ENCODE results near the gene TRIAP1.

The TRIAP1 gene

GRCh38 chr12:120421701-120422100 lies 24.5 kb downstream of the TRIAP1 start:
- ATAC-seq (no peak), DNase-seq (ENCODE audit: low spot score in 2 of 2) (no peak)
- Mint-ChIP-seq H3K4me3 (no peak overlapping the region), H3K4me1 (peaks cover 6% of the 10 kb centered on the region), H3K27ac (no peak overlapping the region), H3K36me3 (no peaks in the 10 kb centered on the region), H3K9me3 (no peaks in the 10 kb centered on the region)

GRCh38 chr12:120417917-120418580 lies 28.1 kb downstream of the TRIAP1 start:
- no peaks in the 10 kb centered on the region for H3K9me3 Mint-ChIP-seq
- DNase-seq (ENCODE audit: low spot score in 2 of 2) (no peak), ATAC-seq (no peak)
- no peaks in the 10 kb centered on the region for H3K36me3 Mint-ChIP-seq
- H3K4me1 Mint-ChIP-seq, result peaks cover 2% of the 10 kb centered on the region
- H3K4me3 Mint-ChIP-seq, result no peak overlapping the region
- no peak overlapping the region for H3K27ac Mint-ChIP-seq

GRCh38 chr12:120416490-120417216 lies 29.5 kb downstream of the TRIAP1 start:
- Mint-ChIP-seq H3K9me3 (no peaks in the 10 kb centered on the region), H3K4me3 (no peak overlapping the region), H3K4me1 (no peaks in the 10 kb centered on the region)

GRCh38 chr12:120413901-120414695 lies 32.1 kb downstream of the TRIAP1 start:
- H3K4me3 Mint-ChIP-seq, result no peak overlapping the region
- H3K4me1 Mint-ChIP-seq, result no peaks in the 10 kb centered on the region
- no peak for ATAC-seq
- H3K36me3 Mint-ChIP-seq, result no peaks in the 10 kb centered on the region
- DNase-seq (ENCODE audit: low spot score in 2 of 2), result no peak
- no peak overlapping the region for H3K27ac Mint-ChIP-seq
- H3K9me3 Mint-ChIP-seq, result no peaks in the 10 kb centered on the region

More at GRCh38 chr12:120416490-120417216, 29.5 kb downstream of the TRIAP1 start:
- Mint-ChIP-seq H3K36me3 (no peaks in the 10 kb centered on the region), H3K27ac (no peak overlapping the region)
- DNase-seq (ENCODE audit: low spot score in 2 of 2), result no peak
- no peak for ATAC-seq

GRCh38 chr12:120412421-120412820 lies 33.8 kb downstream of the TRIAP1 start:
- DNase-seq (ENCODE audit: low spot score in 2 of 2), result no peak
- no peak for ATAC-seq
- no peaks in the 10 kb centered on the region for H3K36me3 Mint-ChIP-seq
- H3K27ac Mint-ChIP-seq, result no peak overlapping the region
- H3K9me3 Mint-ChIP-seq, result no peaks in the 10 kb centered on the region
- no peaks in the 10 kb centered on the region for H3K4me1 Mint-ChIP-seq
- H3K4me3 Mint-ChIP-seq, result no peak overlapping the region

- Mint-ChIP-seq H3K9me3 (no peaks in the 10 kb centered on the region), H3K27ac (no peak overlapping the region), H3K36me3 (no peaks in the 10 kb centered on the region), H3K4me3 (no peak overlapping the region), H3K4me1 (no peaks in the 10 kb centered on the region)
- no peak for ATAC-seq
- DNase-seq (ENCODE audit: low spot score in 2 of 2), result no peak
These were observed 37.4 kb downstream of the TRIAP1 start for GRCh38 chr12:120408771-120409170.

- H3K36me3 Mint-ChIP-seq, result no peaks in the 10 kb centered on the region
- no peak for ATAC-seq
- no peak for DNase-seq (ENCODE audit: low spot score in 2 of 2)
- no peaks in the 10 kb centered on the region for H3K4me1 Mint-ChIP-seq
- H3K27ac Mint-ChIP-seq, result no peak overlapping the region
- H3K4me3 Mint-ChIP-seq, result no peak overlapping the region
- H3K9me3 Mint-ChIP-seq, result no peaks in the 10 kb centered on the region
These were observed 39.6 kb downstream of the TRIAP1 start for GRCh38 chr12:120406553-120406952.

GRCh38 chr12:120406069-120406468 lies 40.1 kb downstream of the TRIAP1 start:
- H3K27ac Mint-ChIP-seq, result no peak overlapping the region
- DNase-seq (ENCODE audit: low spot score in 2 of 2) (no peak), ATAC-seq (no peak)
- no peaks in the 10 kb centered on the region for H3K4me1 Mint-ChIP-seq
- no peaks in the 10 kb centered on the region for H3K36me3 Mint-ChIP-seq
- H3K9me3 Mint-ChIP-seq, result no peaks in the 10 kb centered on the region
- H3K4me3 Mint-ChIP-seq, result no peak overlapping the region

GRCh38 chr12:120404271-120404670 lies 41.9 kb downstream of the TRIAP1 start:
- H3K36me3 Mint-ChIP-seq, result no peaks in the 10 kb centered on the region
- DNase-seq (ENCODE audit: low spot score in 2 of 2) (no peak), ATAC-seq (no peak)
- no peaks in the 10 kb centered on the region for H3K4me1 Mint-ChIP-seq
- no peak overlapping the region for H3K4me3 Mint-ChIP-seq
- H3K9me3 Mint-ChIP-seq, result no peaks in the 10 kb centered on the region
- no peak overlapping the region for H3K27ac Mint-ChIP-seq

- DNase-seq (ENCODE audit: low spot score in 2 of 2), result no peak
- Mint-ChIP-seq H3K9me3 (no peaks in the 10 kb centered on the region), H3K4me3 (no peak overlapping the region), H3K4me1 (no peaks in the 10 kb centered on the region), H3K27ac (no peak overlapping the region), H3K36me3 (no peaks in the 10 kb centered on the region)
- ATAC-seq, result no peak
These were observed 42.3 kb downstream of the TRIAP1 start for GRCh38 chr12:120403869-120404268.

GRCh38 chr12:120402217-120402616 lies 44.0 kb downstream of the TRIAP1 start:
- Mint-ChIP-seq H3K27ac (no peak overlapping the region), H3K36me3 (no peaks in the 10 kb centered on the region), H3K4me1 (no peaks in the 10 kb centered on the region), H3K9me3 (no peaks in the 10 kb centered on the region), H3K4me3 (no peak overlapping the region)
- ATAC-seq (no peak), DNase-seq (ENCODE audit: low spot score in 2 of 2) (no peak)

- no peak for DNase-seq (ENCODE audit: low spot score in 2 of 2)
- no peaks in the 10 kb centered on the region for H3K9me3 Mint-ChIP-seq
- no peak overlapping the region for H3K27ac Mint-ChIP-seq
- peak; percentile 88 for ATAC-seq
- H3K4me3 Mint-ChIP-seq, result no peak overlapping the region
- H3K36me3 Mint-ChIP-seq, result no peaks in the 10 kb centered on the region
- peaks cover 4% of the 10 kb centered on the region for H3K4me1 Mint-ChIP-seq
These were observed 46.7 kb downstream of the TRIAP1 start for GRCh38 chr12:120399531-120399930.

- H3K9me3 Mint-ChIP-seq, result no peaks in the 10 kb centered on the region
- H3K4me3 Mint-ChIP-seq, result no peak overlapping the region
- ATAC-seq, result no peak
- no peak for DNase-seq (ENCODE audit: low spot score in 2 of 2)
- no peak overlapping the region for H3K27ac Mint-ChIP-seq
- peaks cover 5% of the 10 kb centered on the region for H3K4me1 Mint-ChIP-seq
- H3K36me3 Mint-ChIP-seq, result no peaks in the 10 kb centered on the region
These were observed 48.2 kb downstream of the TRIAP1 start for GRCh38 chr12:120397824-120398540.

GRCh38 chr12:120394483-120395367 lies 51.5 kb downstream of the TRIAP1 start:
- no peak for DNase-seq (ENCODE audit: low spot score in 2 of 2)
- H3K4me1 Mint-ChIP-seq, result peaks cover 5% of the 10 kb centered on the region
- no peaks in the 10 kb centered on the region for H3K9me3 Mint-ChIP-seq
- ATAC-seq, result no peak
- no peak overlapping the region for H3K4me3 Mint-ChIP-seq
- H3K27ac Mint-ChIP-seq, result no peak overlapping the region
- no peaks in the 10 kb centered on the region for H3K36me3 Mint-ChIP-seq
